ENCODE data around the gene EML6. TPM values are rescaled to one million over a fixed set of nuclear protein-coding genes. Genes with fewer than 3 reads are reported as not detected.

Gene EML6
- total and polyA plus RNA-seq, 7 donors = 0.38 to 9.3 (median 2.5) TPM

DNA sequence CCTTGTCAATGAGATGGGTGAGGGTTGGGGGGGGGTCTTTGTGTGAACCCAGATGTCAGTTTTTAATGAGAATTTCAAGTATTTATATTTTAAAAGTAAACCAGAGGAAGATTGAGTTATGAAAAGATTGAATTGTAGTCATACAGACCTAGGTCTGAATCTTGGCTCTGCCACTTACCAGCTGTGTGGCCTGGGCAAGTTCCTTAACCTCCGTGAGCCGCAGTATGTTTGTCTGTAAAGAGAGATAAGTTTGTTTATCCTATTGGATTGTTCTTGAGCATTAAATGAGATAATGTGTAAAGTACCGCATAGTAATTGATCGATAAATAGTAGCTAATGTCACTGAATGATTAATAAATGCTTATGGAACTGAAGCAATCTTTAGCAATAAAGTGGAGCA is 63.8 kb downstream of the EML6 start:
- H3K4me1 ChIP-seq = no peaks in the 10 kb centered on the region
- no peak for ATAC-seq
- no peak for DNase-seq
- 81 to 88% (median 81%) methylated on average over 4 of the region's 4 CpGs for WGBS, 3 donors
- H3K9me3 ChIP-seq = no peaks in the 10 kb centered on the region
- TF ChIP-seq, protein P1, sequence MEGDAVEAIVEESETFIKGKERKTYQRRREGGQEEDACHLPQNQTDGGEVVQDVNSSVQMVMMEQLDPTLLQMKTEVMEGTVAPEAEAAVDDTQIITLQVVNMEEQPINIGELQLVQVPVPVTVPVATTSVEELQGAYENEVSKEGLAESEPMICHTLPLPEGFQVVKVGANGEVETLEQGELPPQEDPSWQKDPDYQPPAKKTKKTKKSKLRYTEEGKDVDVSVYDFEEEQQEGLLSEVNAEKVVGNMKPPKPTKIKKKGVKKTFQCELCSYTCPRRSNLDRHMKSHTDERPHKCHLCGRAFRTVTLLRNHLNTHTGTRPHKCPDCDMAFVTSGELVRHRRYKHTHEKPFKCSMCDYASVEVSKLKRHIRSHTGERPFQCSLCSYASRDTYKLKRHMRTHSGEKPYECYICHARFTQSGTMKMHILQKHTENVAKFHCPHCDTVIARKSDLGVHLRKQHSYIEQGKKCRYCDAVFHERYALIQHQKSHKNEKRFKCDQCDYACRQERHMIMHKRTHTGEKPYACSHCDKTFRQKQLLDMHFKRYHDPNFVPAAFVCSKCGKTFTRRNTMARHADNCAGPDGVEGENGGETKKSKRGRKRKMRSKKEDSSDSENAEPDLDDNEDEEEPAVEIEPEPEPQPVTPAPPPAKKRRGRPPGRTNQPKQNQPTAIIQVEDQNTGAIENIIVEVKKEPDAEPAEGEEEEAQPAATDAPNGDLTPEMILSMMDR (IDR thresholded peaks at IDR 0.05) = no peak
- no peaks in the 10 kb centered on the region for H3K36me3 ChIP-seq (ENCODE audit: insufficient read depth in 1 of 2, low read depth in 1 of 2)
- intact Hi-C loops (cut with DNase I) = no loop called here
- H3K27ac ChIP-seq = no peak overlapping the region
- H3K27me3 ChIP-seq (ENCODE audit: insufficient read depth in 3 of 3, low read length in 2 of 3) = no peaks in the 10 kb centered on the region
- no peak overlapping the region for H3K4me3 ChIP-seq

DNA sequence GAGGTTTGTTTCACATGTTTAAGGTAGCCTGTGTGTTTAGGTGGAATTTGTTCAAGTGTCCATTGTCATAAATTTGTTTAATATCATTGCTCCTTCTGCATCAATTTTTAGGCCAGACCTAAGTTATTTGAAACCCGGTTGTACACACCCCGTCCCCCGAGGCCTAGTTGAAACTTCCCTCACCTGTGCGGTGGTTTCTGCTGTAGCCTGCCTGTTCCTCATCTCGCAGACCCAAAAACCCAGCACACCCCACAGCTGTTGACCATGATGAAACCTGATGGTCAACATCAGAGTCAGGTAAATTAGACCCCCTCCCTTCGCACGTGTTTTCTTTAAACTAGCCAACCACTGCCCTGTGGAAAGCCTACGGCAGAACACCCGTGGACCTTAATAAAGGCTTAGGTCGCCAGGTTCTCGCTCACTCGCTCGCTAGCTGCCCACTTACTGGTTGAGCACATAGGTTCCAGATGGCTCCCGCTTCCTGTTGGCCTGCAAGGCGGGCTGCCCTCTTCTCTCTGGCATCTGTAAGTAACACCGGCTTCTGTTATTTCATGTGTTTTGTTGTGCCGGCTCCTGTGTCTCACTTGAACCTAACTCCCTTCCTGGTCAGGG is 64.4 kb downstream of the EML6 start:
- TF ChIP-seq, protein P1 (IDR thresholded peaks at IDR 0.05) = no peak
- no peaks in the 10 kb centered on the region for H3K9me3 ChIP-seq
- no peaks in the 10 kb centered on the region for H3K4me1 ChIP-seq
- ATAC-seq (no peak), DNase-seq (no peak)
- intact Hi-C loops (cut with DNase I) = no loop called here
- 95 to 96% (median 95%) methylated on average over 17 of the region's 17 CpGs for WGBS, 3 donors
- no peaks in the 10 kb centered on the region for H3K36me3 ChIP-seq (ENCODE audit: insufficient read depth in 1 of 2, low read depth in 1 of 2)
- no peaks in the 10 kb centered on the region for H3K27me3 ChIP-seq (ENCODE audit: insufficient read depth in 3 of 3, low read length in 2 of 3)
- no peak overlapping the region for H3K4me3 ChIP-seq
- no peak overlapping the region for H3K27ac ChIP-seq

DNA sequence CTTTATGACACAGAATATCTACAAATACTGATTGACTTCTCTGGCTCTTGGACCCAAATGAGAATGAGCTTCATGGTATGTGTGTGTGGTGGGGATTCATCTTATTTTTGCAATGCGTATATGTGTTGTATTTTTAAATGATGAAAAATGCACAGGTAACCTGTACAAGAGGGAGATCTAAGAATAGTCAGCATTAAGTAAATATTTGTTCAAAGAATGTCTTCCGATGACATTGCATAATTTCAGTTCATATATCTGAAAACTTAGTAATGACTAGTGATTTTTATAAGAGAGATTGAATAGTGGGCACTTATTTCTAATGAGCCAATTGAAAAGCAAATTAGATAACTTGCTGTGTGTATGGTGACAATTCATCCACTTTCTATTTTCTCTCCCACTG is 66.4 kb downstream of the EML6 start:
- 96 to 99% (median 99%) methylated on average over 2 of the region's 2 CpGs for WGBS, 3 donors
- TF ChIP-seq, protein P1 (IDR thresholded peaks at IDR 0.05) = no peak
- H3K36me3 ChIP-seq (ENCODE audit: insufficient read depth in 1 of 2, low read depth in 1 of 2) = no peaks in the 10 kb centered on the region
- no peaks in the 10 kb centered on the region for H3K4me1 ChIP-seq
- H3K4me3 ChIP-seq = no peak overlapping the region
- H3K27ac ChIP-seq = no peak overlapping the region
- no peak for DNase-seq
- no peak for ATAC-seq
- H3K27me3 ChIP-seq (ENCODE audit: insufficient read depth in 3 of 3, low read length in 2 of 3) = no peaks in the 10 kb centered on the region
- intact Hi-C loops (cut with DNase I) = no loop called here
- H3K9me3 ChIP-seq = no peaks in the 10 kb centered on the region

DNA sequence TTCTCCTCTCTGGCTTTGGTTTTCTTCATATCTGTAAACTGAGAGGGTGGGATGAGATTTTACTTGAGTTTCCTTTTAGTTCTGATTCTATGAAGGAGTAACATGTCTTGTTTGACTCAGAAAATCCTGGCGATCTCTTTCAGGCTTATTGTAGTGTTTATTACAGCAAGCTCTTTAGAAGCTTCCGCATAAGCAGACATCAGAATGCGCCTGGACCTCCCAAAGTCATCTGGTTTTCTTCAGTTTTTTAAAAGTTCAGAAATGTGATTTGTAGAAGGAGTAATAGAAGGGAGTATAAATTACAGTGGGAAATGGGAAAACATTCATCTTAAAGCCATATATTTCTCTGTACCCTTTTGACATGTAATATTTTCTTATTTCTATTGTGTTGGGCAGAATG is 68.4 kb downstream of the EML6 start:
- no peaks in the 10 kb centered on the region for H3K9me3 ChIP-seq
- ATAC-seq = no peak
- no peak overlapping the region for H3K27ac ChIP-seq
- WGBS, 3 donors = 84 to 89% (median 88%) methylated on average over 3 of the region's 3 CpGs
- no peaks in the 10 kb centered on the region for H3K36me3 ChIP-seq (ENCODE audit: insufficient read depth in 1 of 2, low read depth in 1 of 2)
- DNase-seq = no peak
- H3K4me3 ChIP-seq = no peak overlapping the region
- no peaks in the 10 kb centered on the region for H3K4me1 ChIP-seq
- no peaks in the 10 kb centered on the region for H3K27me3 ChIP-seq (ENCODE audit: insufficient read depth in 3 of 3, low read length in 2 of 3)
- intact Hi-C loops (cut with DNase I) = no loop called here
- TF ChIP-seq, protein P1 (IDR thresholded peaks at IDR 0.05) = no peak

GRCh38 chr2:54797307-54797706 is 73.8 kb downstream of the EML6 start:
- H3K27me3 ChIP-seq (ENCODE audit: insufficient read depth in 3 of 3, low read length in 2 of 3) = no peaks in the 10 kb centered on the region
- intact Hi-C loops (cut with DNase I) = no loop called here
- TF ChIP-seq, protein P1 (IDR thresholded peaks at IDR 0.05) = no peak
- no peaks in the 10 kb centered on the region for H3K9me3 ChIP-seq
- no peaks in the 10 kb centered on the region for H3K4me1 ChIP-seq
- no peak overlapping the region for H3K4me3 ChIP-seq
- DNase-seq (no peak), ATAC-seq (no peak)
- H3K36me3 ChIP-seq (ENCODE audit: insufficient read depth in 1 of 2, low read depth in 1 of 2) = no peaks in the 10 kb centered on the region
- H3K27ac ChIP-seq = no peak overlapping the region
- 92 to 95% (median 95%) methylated on average over 4 of the region's 4 CpGs for WGBS, 3 donors

Data from psoas muscle (tissue), 8 donors.